Measurements from ENCODE around the gene PUM1. TPM values are rescaled to one million over a fixed set of nuclear protein-coding genes. Genes with fewer than 3 reads are reported as not detected.

The PUM1 gene
- total and polyA plus RNA-seq, 2 donors (not counting 3 experiments of a cell fraction or from before 2014, with no cell fraction given), result 94.7 to 124 TPM

DNA sequence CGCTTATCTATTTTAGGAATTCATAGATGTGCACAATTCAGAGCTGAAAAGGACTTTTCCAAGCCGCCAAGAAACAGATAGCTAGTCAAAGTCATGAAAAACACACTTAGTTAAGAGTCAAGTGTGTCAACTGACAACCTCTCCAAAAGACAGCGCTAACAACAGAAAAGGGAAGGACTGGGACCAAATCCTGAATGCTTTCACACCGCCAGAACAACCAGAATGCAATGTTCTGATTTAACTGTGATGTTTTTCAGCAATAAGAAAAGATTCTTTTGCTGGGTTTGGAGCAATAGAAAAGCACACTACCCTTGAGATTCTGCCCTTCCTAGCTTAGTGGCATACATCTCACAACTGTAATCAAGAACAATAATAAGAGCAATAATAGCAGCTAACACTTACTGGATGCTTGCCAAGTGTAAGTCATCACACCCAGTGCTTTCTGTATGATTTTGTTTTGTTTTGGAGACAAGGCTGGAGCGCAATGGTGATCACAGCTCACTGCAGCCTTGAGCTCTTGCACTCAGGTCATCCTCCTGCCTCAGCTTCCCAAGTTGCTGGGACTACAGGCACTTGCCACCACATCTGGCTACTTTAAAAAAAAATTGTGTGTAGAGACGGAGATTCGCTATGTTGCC, 123.1 kb downstream of the PUM1 start:
- TF ChIP-seq POLR2AphosphoS5 (IDR thresholded peaks at IDR 0.05; ENCODE audit: insufficient read depth, low read depth, low read length) (no peak), POLR2A (IDR thresholded peaks at IDR 0.05; ENCODE audit: low read depth, low read length) (no peak), EZH2 (IDR thresholded peaks at IDR 0.05; ENCODE audit: borderline replicate concordance, low read depth, low read length, severe bottlenecking) (no peak), FOS (IDR thresholded peaks at IDR 0.05; ENCODE audit: borderline replicate concordance, insufficient read depth, low read length) (no peak), JUN (IDR thresholded peaks at IDR 0.05; ENCODE audit: borderline replicate concordance, insufficient read depth, insufficient read length, low read depth) (no peak), MYC (IDR thresholded peaks at IDR 0.05; ENCODE audit: low read depth, low read length) (no peak), GATA2 (IDR thresholded peaks at IDR 0.05; ENCODE audit: insufficient read depth, insufficient read length, low read depth, low read length) (no peak)
- TF ChIP-seq, protein P1, sequence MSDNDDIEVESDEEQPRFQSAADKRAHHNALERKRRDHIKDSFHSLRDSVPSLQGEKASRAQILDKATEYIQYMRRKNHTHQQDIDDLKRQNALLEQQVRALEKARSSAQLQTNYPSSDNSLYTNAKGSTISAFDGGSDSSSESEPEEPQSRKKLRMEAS (IDR thresholded peaks at IDR 0.05; ENCODE audit: insufficient read depth, insufficient read length), result no peak
- TF ChIP-seq, protein P2, sequence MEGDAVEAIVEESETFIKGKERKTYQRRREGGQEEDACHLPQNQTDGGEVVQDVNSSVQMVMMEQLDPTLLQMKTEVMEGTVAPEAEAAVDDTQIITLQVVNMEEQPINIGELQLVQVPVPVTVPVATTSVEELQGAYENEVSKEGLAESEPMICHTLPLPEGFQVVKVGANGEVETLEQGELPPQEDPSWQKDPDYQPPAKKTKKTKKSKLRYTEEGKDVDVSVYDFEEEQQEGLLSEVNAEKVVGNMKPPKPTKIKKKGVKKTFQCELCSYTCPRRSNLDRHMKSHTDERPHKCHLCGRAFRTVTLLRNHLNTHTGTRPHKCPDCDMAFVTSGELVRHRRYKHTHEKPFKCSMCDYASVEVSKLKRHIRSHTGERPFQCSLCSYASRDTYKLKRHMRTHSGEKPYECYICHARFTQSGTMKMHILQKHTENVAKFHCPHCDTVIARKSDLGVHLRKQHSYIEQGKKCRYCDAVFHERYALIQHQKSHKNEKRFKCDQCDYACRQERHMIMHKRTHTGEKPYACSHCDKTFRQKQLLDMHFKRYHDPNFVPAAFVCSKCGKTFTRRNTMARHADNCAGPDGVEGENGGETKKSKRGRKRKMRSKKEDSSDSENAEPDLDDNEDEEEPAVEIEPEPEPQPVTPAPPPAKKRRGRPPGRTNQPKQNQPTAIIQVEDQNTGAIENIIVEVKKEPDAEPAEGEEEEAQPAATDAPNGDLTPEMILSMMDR (IDR thresholded peaks at IDR 0.05; ENCODE audit: extremely low read depth in 1 of 2, insufficient read depth in 1 of 2, low read depth in 1 of 2, low read length in 2 of 2), result no peak
- Histone ChIP-seq H3K79me2 (ENCODE audit: control insufficient read depth, insufficient read depth, low read length) (peaks cover 17% of the 10 kb centered on the region), H3K9me3 (replicated peaks; ENCODE audit: control insufficient read depth, insufficient read depth, low read length) (no peaks in the 10 kb centered on the region), H2AFZ (ENCODE audit: low read depth, low read length) (no peak overlapping the region), H3K4me3 (replicated peaks in 1 of 3; ENCODE audit: insufficient read depth in 1 of 3, low read depth in 1 of 3, low read length in 3 of 3) (no peak overlapping the region), H3K4me1 (ENCODE audit: control insufficient read depth, extremely low read depth, insufficient read depth, low read length) (no peaks in the 10 kb centered on the region), H3K27ac (ENCODE audit: insufficient read depth, low read depth, low read length) (no peak overlapping the region), H4K20me1 (replicated peaks; ENCODE audit: control insufficient read depth, extremely low read depth, insufficient read depth, low read length) (no peaks in the 10 kb centered on the region), H3K4me2 (ENCODE audit: insufficient read depth, low read length) (no peak overlapping the region), H3K9me1 (replicated peaks; ENCODE audit: control insufficient read depth, extremely low read depth, insufficient read depth, low read length) (no peaks in the 10 kb centered on the region), H3K27me3 (ENCODE audit: control insufficient read depth in 2 of 2, insufficient read depth in 2 of 2, low read length in 2 of 2) (no peaks in the 10 kb centered on the region), H3K9ac (replicated peaks; ENCODE audit: extremely low read depth, insufficient read depth, low read length) (no peak overlapping the region), H3K36me3 (ENCODE audit: control insufficient read depth in 2 of 2, extremely low read depth in 1 of 2, insufficient read depth in 2 of 2, low read length in 2 of 2) (peaks cover 20 to 26% of the 10 kb centered on the region in 2 experiments)
- intact Hi-C loops (cut with micrococcal nuclease), result no loop called here
- FAIRE-seq, result peak; percentile 67
- CTCF ChIA-PET, result interaction anchor here (1.0 to 1.1 kb wide), 3 partner anchors 10 to 141 kb away, joined by 3 to 4 read pairs (median 3); no protein-coding TSS in a partner anchor
- no TSS peak for BruUV-seq (replicated peaks)
- POLR2A ChIA-PET, result interaction anchor here (0.6 to 0.7 kb wide), 2 partner anchors 146 to 1131 kb away, joined by 3 read pairs; no protein-coding TSS in a partner anchor
- peak; percentile 75 for DNase-seq (ENCODE audit: low read depth, low spot score)
- dilution Hi-C loops (cut with MboI; ENCODE audit: extremely low pct_ligation_motif_present, low sequenced_read_pairs), result no loop called here
